Measurements from ENCODE around the gene CLCN2.

DNA sequence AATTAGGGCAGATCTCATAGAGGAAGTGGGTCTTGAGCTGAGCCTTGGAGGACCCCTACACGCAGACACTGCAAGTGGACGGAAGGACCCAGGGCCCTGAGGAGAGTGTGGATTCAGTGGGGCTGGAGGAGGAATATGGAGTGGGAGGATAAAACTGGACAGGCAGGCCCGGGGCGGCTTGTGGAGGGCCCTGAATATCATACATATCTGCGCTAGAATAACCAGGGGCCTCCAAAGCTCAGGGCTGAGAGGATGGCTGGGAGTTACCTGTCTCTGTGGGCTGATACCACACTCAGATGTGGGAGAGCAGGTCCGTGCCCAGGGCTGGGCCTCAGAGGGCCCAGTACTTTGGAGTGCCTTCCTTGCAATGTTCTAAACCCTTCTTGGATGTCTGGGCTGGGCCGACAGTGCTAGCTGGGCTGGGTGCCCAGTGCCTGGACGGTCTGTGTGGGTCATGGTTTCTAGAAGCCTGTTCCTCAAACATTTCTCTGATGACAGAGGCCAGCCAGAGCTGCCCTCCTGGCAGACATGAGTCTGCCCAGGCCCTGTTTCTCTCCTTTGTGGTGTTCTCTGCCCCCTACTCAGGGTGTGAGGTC, 48.0 kb upstream of the CLCN2 start:
- TF ChIP-seq, protein P1, sequence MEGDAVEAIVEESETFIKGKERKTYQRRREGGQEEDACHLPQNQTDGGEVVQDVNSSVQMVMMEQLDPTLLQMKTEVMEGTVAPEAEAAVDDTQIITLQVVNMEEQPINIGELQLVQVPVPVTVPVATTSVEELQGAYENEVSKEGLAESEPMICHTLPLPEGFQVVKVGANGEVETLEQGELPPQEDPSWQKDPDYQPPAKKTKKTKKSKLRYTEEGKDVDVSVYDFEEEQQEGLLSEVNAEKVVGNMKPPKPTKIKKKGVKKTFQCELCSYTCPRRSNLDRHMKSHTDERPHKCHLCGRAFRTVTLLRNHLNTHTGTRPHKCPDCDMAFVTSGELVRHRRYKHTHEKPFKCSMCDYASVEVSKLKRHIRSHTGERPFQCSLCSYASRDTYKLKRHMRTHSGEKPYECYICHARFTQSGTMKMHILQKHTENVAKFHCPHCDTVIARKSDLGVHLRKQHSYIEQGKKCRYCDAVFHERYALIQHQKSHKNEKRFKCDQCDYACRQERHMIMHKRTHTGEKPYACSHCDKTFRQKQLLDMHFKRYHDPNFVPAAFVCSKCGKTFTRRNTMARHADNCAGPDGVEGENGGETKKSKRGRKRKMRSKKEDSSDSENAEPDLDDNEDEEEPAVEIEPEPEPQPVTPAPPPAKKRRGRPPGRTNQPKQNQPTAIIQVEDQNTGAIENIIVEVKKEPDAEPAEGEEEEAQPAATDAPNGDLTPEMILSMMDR (IDR thresholded peaks at IDR 0.05) = no peak
- no peak for TF ChIP-seq FOXP1 (CRISPR knock-in tag; IDR thresholded peaks at IDR 0.05; ENCODE audit: borderline replicate concordance)
- TF ChIP-seq ATF6 (CRISPR knock-in tag; IDR thresholded peaks at IDR 0.05) = no peak
- TF ChIP-seq, protein P2, sequence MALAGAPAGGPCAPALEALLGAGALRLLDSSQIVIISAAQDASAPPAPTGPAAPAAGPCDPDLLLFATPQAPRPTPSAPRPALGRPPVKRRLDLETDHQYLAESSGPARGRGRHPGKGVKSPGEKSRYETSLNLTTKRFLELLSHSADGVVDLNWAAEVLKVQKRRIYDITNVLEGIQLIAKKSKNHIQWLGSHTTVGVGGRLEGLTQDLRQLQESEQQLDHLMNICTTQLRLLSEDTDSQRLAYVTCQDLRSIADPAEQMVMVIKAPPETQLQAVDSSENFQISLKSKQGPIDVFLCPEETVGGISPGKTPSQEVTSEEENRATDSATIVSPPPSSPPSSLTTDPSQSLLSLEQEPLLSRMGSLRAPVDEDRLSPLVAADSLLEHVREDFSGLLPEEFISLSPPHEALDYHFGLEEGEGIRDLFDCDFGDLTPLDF (CRISPR knock-in tag; IDR thresholded peaks at IDR 0.05) = no peak
- TF ChIP-seq TEAD4 (CRISPR knock-in tag; IDR thresholded peaks at IDR 0.05) = no peak
- TF ChIP-seq, protein P3, sequence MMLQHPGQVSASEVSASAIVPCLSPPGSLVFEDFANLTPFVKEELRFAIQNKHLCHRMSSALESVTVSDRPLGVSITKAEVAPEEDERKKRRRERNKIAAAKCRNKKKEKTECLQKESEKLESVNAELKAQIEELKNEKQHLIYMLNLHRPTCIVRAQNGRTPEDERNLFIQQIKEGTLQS (CRISPR knock-in tag; conservative IDR thresholded peaks at IDR 0.05) = no peak
- no peak for TF ChIP-seq USF1 (CRISPR knock-in tag; IDR thresholded peaks at IDR 0.05)
